ENCODE measurements around the gene BCL2L2. TPM values are rescaled to one million over a fixed set of nuclear protein-coding genes. Genes with fewer than 3 reads are reported as not detected.
A peak's percentile ranks its signal among the peaks of the same experiment; 100 is the strongest.

Gene BCL2L2
- total RNA-seq, 1 donor from 2014 or later = 32.6 TPM

GRCh38 chr14:23360496-23360895 lies 53.9 kb downstream of the BCL2L2 start:
- H3K4me3 Mint-ChIP-seq (ENCODE audit: unreplicated experiment) = no peak overlapping the region
- H3K4me1 Mint-ChIP-seq (ENCODE audit: low read depth, unreplicated experiment) = peaks cover 15% of the 10 kb centered on the region
- H3K27ac Mint-ChIP-seq (ENCODE audit: unreplicated experiment) = no peak overlapping the region
- DNase-seq = no peak
- peaks cover 13% of the 10 kb centered on the region for H3K9me3 Mint-ChIP-seq (ENCODE audit: unreplicated experiment)
- no peak for TF ChIP-seq CTCF (IDR thresholded peaks at IDR 0.05; ENCODE audit: partially characterized antibody, unreplicated experiment)
- H3K36me3 Mint-ChIP-seq (ENCODE audit: unreplicated experiment) = peaks cover 6% of the 10 kb centered on the region
- H3K27me3 Mint-ChIP-seq (ENCODE audit: unreplicated experiment) = peaks cover 17% of the 10 kb centered on the region

- no peak for DNase-seq
- H3K27me3 Mint-ChIP-seq (ENCODE audit: unreplicated experiment) = peaks cover 14% of the 10 kb centered on the region
- TF ChIP-seq CTCF (IDR thresholded peaks at IDR 0.05; ENCODE audit: partially characterized antibody, unreplicated experiment) = no peak
- peak overlapping the region; percentile 60 for H3K4me3 Mint-ChIP-seq (ENCODE audit: unreplicated experiment)
- H3K9me3 Mint-ChIP-seq (ENCODE audit: unreplicated experiment) = peaks cover 13% of the 10 kb centered on the region
- H3K4me1 Mint-ChIP-seq (ENCODE audit: low read depth, unreplicated experiment) = peaks cover 15% of the 10 kb centered on the region
- H3K27ac Mint-ChIP-seq (ENCODE audit: unreplicated experiment) = peak overlapping the region; percentile 49
- peaks cover 6% of the 10 kb centered on the region for H3K36me3 Mint-ChIP-seq (ENCODE audit: unreplicated experiment)
Observed at GRCh38 chr14:23361320-23361719, 54.7 kb downstream of the BCL2L2 start.

Other genes with a start within 250 kb of the BCL2L2 start
- gene CDH24, start 249.3 kb upstream of the BCL2L2 start, total RNA-seq (ENCODE audit: unreplicated experiment) = 164 TPM
- 341 TPM for gene ACIN1, start 211.7 kb upstream of the BCL2L2 start, total RNA-seq (ENCODE audit: unreplicated experiment)
- 40.3 TPM for gene C14orf119, start 211.3 kb upstream of the BCL2L2 start, total RNA-seq (ENCODE audit: unreplicated experiment)
- gene CIROP, start 201.8 kb upstream of the BCL2L2 start, total RNA-seq (ENCODE audit: unreplicated experiment) = not detected
- gene CEBPE, start 187.6 kb upstream of the BCL2L2 start, total RNA-seq (ENCODE audit: unreplicated experiment) = not detected
- gene SLC7A8, start 123.2 kb upstream of the BCL2L2 start, total RNA-seq (ENCODE audit: unreplicated experiment) = 7.9 TPM
- not detected for gene RNF212B, start 68.9 kb upstream of the BCL2L2 start, total RNA-seq (ENCODE audit: unreplicated experiment)
- 12.2 TPM for gene HOMEZ, start 20.7 kb upstream of the BCL2L2 start, total RNA-seq (ENCODE audit: unreplicated experiment)
- 10.8 TPM for gene PPP1R3E, start 4.0 kb upstream of the BCL2L2 start, total RNA-seq (ENCODE audit: unreplicated experiment)
- gene PABPN1, start 14.6 kb downstream of the BCL2L2 start, total RNA-seq (ENCODE audit: unreplicated experiment) = 355 TPM
- 70.6 TPM for gene SLC22A17, start 46.1 kb downstream of the BCL2L2 start, total RNA-seq (ENCODE audit: unreplicated experiment)
- gene EFS, start 58.3 kb downstream of the BCL2L2 start, total RNA-seq (ENCODE audit: unreplicated experiment) = 90.4 TPM
- not detected for gene IL25, start 66.0 kb downstream of the BCL2L2 start, total RNA-seq (ENCODE audit: unreplicated experiment)
- gene CMTM5, start 70.2 kb downstream of the BCL2L2 start, total RNA-seq (ENCODE audit: unreplicated experiment) = not detected
- not detected for gene MYH6, start 101.4 kb downstream of the BCL2L2 start, total RNA-seq (ENCODE audit: unreplicated experiment)
- gene MYH7, start 128.8 kb downstream of the BCL2L2 start, total RNA-seq (ENCODE audit: unreplicated experiment) = not detected
- gene NGDN, start 162.9 kb downstream of the BCL2L2 start, total RNA-seq (ENCODE audit: unreplicated experiment) = 46.5 TPM
- gene ZFHX2, start 244.9 kb downstream of the BCL2L2 start, total RNA-seq (ENCODE audit: unreplicated experiment) = 39.1 TPM
- gene THTPA, start 249.4 kb downstream of the BCL2L2 start, total RNA-seq (ENCODE audit: unreplicated experiment) = 19.3 TPM